ENCODE data around the gene AFAP1.

GRCh38 chr4:7967063-7967440, 27.4 kb upstream of the AFAP1 start:
- no peak for TF ChIP-seq CTCF (IDR thresholded peaks at IDR 0.05)
- no peak for TF ChIP-seq ZFX (IDR thresholded peaks at IDR 0.05; ENCODE audit: borderline replicate concordance)
